Measurements from ENCODE around the gene ABCD3. TPM values are rescaled to one million over a fixed set of nuclear protein-coding genes. Genes with fewer than 3 reads are reported as not detected.

ABCD3 gene
- total RNA-seq, 1 experiment from 2014 or later, result 48.8 TPM

DNA sequence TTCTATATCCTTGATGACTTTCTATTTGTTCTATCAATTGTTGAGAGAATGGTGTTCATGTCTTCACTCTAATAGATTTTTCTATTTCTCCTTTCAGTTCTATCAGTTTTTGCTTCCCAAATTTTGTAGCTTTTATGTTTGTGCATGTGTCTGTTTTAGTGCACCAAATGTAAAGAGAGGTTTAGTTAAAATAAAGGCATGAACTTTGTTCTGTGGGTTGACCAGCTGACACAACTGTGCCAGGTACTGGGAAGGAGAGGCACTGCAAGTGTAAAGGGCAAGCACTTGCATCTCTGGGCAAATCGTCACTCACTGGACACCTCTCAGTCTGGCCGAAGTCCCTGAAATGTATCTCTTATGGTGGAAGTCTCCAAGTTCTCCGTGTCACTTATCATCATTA is 38.6 kb upstream of the ABCD3 start:
- POLR2A ChIA-PET, result no interaction called here
- H3K79me2 ChIP-seq (ENCODE audit: insufficient read depth, low read length), result no peaks in the 10 kb centered on the region
- RAD21 ChIA-PET (ENCODE audit: low non-redundant PET in 1 of 2, low total read pairs in 2 of 2, uncharacterized antibody in 2 of 2, unreplicated experiment in 2 of 2), result no interaction called here
- TF ChIP-seq EGR1 (IDR thresholded peaks at IDR 0.05; ENCODE audit: low read depth), result no peak
- TF ChIP-seq, protein P1, sequence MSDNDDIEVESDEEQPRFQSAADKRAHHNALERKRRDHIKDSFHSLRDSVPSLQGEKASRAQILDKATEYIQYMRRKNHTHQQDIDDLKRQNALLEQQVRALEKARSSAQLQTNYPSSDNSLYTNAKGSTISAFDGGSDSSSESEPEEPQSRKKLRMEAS (IDR thresholded peaks at IDR 0.05), result no peak
- TF ChIP-seq CBX3 (IDR thresholded peaks at IDR 0.05; ENCODE audit: low read depth), result no peak
- TF ChIP-seq POLR2A (IDR thresholded peaks at IDR 0.05; ENCODE audit: borderline replicate concordance, extremely low read depth, insufficient read depth, insufficient read length), result no peak
- no peak for TF ChIP-seq SIN3A (IDR thresholded peaks at IDR 0.05; ENCODE audit: low read depth)
- TF ChIP-seq EZH2 (IDR thresholded peaks at IDR 0.05), result no peak
- TF ChIP-seq ZFX (IDR thresholded peaks at IDR 0.05), result no peak
- TF ChIP-seq EZH2phosphoT487 (IDR thresholded peaks at IDR 0.05; ENCODE audit: borderline replicate concordance), result no peak
- TF ChIP-seq SRF (IDR thresholded peaks at IDR 0.05; ENCODE audit: low read depth), result no peak
- TF ChIP-seq, protein P2, sequence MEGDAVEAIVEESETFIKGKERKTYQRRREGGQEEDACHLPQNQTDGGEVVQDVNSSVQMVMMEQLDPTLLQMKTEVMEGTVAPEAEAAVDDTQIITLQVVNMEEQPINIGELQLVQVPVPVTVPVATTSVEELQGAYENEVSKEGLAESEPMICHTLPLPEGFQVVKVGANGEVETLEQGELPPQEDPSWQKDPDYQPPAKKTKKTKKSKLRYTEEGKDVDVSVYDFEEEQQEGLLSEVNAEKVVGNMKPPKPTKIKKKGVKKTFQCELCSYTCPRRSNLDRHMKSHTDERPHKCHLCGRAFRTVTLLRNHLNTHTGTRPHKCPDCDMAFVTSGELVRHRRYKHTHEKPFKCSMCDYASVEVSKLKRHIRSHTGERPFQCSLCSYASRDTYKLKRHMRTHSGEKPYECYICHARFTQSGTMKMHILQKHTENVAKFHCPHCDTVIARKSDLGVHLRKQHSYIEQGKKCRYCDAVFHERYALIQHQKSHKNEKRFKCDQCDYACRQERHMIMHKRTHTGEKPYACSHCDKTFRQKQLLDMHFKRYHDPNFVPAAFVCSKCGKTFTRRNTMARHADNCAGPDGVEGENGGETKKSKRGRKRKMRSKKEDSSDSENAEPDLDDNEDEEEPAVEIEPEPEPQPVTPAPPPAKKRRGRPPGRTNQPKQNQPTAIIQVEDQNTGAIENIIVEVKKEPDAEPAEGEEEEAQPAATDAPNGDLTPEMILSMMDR (IDR thresholded peaks at IDR 0.05 in 2 of 3, conservative IDR thresholded peaks at IDR 0.05 in 1 of 3; ENCODE audit: borderline replicate concordance in 1 of 3, insufficient read depth in 1 of 3, low read depth in 2 of 3, low read length in 2 of 3), result no peak
- no peak for TF ChIP-seq JUND (IDR thresholded peaks at IDR 0.05)
- no peak for TF ChIP-seq POLR2AphosphoS5 (IDR thresholded peaks at IDR 0.05; ENCODE audit: low read depth, low read length)
- TF ChIP-seq FOSL1 (IDR thresholded peaks at IDR 0.05; ENCODE audit: low read depth), result no peak
- TF ChIP-seq RAD21 (IDR thresholded peaks at IDR 0.05; ENCODE audit: low read depth), result no peak
- TF ChIP-seq ZNF274 (IDR thresholded peaks at IDR 0.05; ENCODE audit: low read depth, low read length), result no peak
- no peak for TF ChIP-seq ELF1 (IDR thresholded peaks at IDR 0.05; ENCODE audit: borderline replicate concordance, low read depth)
- TF ChIP-seq, protein P3, sequence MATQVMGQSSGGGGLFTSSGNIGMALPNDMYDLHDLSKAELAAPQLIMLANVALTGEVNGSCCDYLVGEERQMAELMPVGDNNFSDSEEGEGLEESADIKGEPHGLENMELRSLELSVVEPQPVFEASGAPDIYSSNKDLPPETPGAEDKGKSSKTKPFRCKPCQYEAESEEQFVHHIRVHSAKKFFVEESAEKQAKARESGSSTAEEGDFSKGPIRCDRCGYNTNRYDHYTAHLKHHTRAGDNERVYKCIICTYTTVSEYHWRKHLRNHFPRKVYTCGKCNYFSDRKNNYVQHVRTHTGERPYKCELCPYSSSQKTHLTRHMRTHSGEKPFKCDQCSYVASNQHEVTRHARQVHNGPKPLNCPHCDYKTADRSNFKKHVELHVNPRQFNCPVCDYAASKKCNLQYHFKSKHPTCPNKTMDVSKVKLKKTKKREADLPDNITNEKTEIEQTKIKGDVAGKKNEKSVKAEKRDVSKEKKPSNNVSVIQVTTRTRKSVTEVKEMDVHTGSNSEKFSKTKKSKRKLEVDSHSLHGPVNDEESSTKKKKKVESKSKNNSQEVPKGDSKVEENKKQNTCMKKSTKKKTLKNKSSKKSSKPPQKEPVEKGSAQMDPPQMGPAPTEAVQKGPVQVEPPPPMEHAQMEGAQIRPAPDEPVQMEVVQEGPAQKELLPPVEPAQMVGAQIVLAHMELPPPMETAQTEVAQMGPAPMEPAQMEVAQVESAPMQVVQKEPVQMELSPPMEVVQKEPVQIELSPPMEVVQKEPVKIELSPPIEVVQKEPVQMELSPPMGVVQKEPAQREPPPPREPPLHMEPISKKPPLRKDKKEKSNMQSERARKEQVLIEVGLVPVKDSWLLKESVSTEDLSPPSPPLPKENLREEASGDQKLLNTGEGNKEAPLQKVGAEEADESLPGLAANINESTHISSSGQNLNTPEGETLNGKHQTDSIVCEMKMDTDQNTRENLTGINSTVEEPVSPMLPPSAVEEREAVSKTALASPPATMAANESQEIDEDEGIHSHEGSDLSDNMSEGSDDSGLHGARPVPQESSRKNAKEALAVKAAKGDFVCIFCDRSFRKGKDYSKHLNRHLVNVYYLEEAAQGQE (IDR thresholded peaks at IDR 0.05; ENCODE audit: low read depth), result no peak
- no peak for TF ChIP-seq CEBPB (IDR thresholded peaks at IDR 0.05; ENCODE audit: low read depth)
- TF ChIP-seq YY1 (IDR thresholded peaks at IDR 0.05; ENCODE audit: extremely low read depth, insufficient replicate concordance, low read depth, low read length), result no peak
- no peak overlapping the region for H3K4me3 ChIP-seq (replicated peaks in 1 of 2; ENCODE audit: low read depth in 1 of 2, low read length in 2 of 2)
- H3K9me3 ChIP-seq (ENCODE audit: control insufficient read depth in 1 of 2, insufficient read depth in 1 of 2, low read depth in 1 of 2, low read length in 2 of 2), result no peaks in the 10 kb centered on the region
- no peak for DNase-seq (ENCODE audit: low read depth, low spot score)
- H3K9ac ChIP-seq (ENCODE audit: low read length), result no peak overlapping the region
- no peaks in the 10 kb centered on the region for H3K27me3 ChIP-seq (ENCODE audit: insufficient read depth, low read length)
- H3K27ac ChIP-seq (ENCODE audit: low read depth, low read length), result no peak overlapping the region
- peaks cover 0 to 4% of the 10 kb centered on the region in 2 experiments; a peak in 1 of 4 replicates for H3K4me1 ChIP-seq (ENCODE audit: control insufficient read depth in 1 of 2, insufficient read depth in 2 of 2, low read length in 2 of 2)
- ATAC-seq, result no peak
- H3K36me3 ChIP-seq (ENCODE audit: control insufficient read depth in 1 of 2, insufficient read depth in 2 of 2, low read length in 2 of 2), result no peaks in the 10 kb centered on the region
- no TSS peak for BruUV-seq (replicated peaks)
- intact Hi-C loops (cut with micrococcal nuclease), result no loop called here
- H4K20me1 ChIP-seq (ENCODE audit: insufficient read depth), result no peaks in the 10 kb centered on the region
- H3K9me2 ChIP-seq (ENCODE audit: insufficient read depth), result no peaks in the 10 kb centered on the region
- no peak overlapping the region for H2AFZ ChIP-seq (ENCODE audit: low read depth, low read length, poor library complexity, severe bottlenecking)
- no peak overlapping the region for H3K4me2 ChIP-seq (ENCODE audit: low read length)
- CTCF ChIA-PET, result interaction anchor here (1.4 kb wide), 1 partner anchor 19 kb away, joined by 3 read pairs; no protein-coding TSS in a partner anchor
